Measurements from ENCODE around the gene STKLD1. TPM values are rescaled to one million over a fixed set of nuclear protein-coding genes. Genes with fewer than 3 reads are reported as not detected.
A peak's percentile ranks its signal among the peaks of the same experiment; 100 is the strongest.

STKLD1 gene
- total RNA-seq, 1 donor from 2014 or later = 0.64 TPM

- no peak for TF ChIP-seq CTCF (IDR thresholded peaks at IDR 0.05; ENCODE audit: unreplicated experiment)
- peak overlapping the region; percentile 35 for H3K4me3 Mint-ChIP-seq (ENCODE audit: unreplicated experiment)
- DNase-seq (ENCODE audit: low spot score) = no peak
- H3K9me3 Mint-ChIP-seq (ENCODE audit: unreplicated experiment) = no peaks in the 10 kb centered on the region
- peak overlapping the region; percentile 20 for H3K27ac Mint-ChIP-seq (ENCODE audit: unreplicated experiment)
- peaks cover 34% of the 10 kb centered on the region for H3K36me3 Mint-ChIP-seq (ENCODE audit: low read depth, unreplicated experiment)
- peaks cover 9% of the 10 kb centered on the region for H3K27me3 Mint-ChIP-seq (ENCODE audit: unreplicated experiment)
- H3K4me1 Mint-ChIP-seq (ENCODE audit: unreplicated experiment) = no peaks in the 10 kb centered on the region
Measured at GRCh38 chr9:133405508-133406438, 29.6 kb downstream of the STKLD1 start.

- Mint-ChIP-seq H3K36me3 (ENCODE audit: low read depth, unreplicated experiment) (peaks cover 37% of the 10 kb centered on the region), H3K27me3 (ENCODE audit: unreplicated experiment) (peaks cover 9% of the 10 kb centered on the region), H3K9me3 (ENCODE audit: unreplicated experiment) (no peaks in the 10 kb centered on the region), H3K27ac (ENCODE audit: unreplicated experiment) (peak overlapping the region; percentile 42), H3K4me3 (ENCODE audit: unreplicated experiment) (no peak overlapping the region), H3K4me1 (ENCODE audit: unreplicated experiment) (no peaks in the 10 kb centered on the region)
- peak; percentile 86 for TF ChIP-seq CTCF (IDR thresholded peaks at IDR 0.05; ENCODE audit: unreplicated experiment)
- peak; percentile 87 for DNase-seq (ENCODE audit: low spot score)
Measured at GRCh38 chr9:133406480-133407307, 30.5 kb downstream of the STKLD1 start.

- DNase-seq (ENCODE audit: low spot score) = no peak
- H3K9me3 Mint-ChIP-seq (ENCODE audit: unreplicated experiment) = no peaks in the 10 kb centered on the region
- no peaks in the 10 kb centered on the region for H3K4me1 Mint-ChIP-seq (ENCODE audit: unreplicated experiment)
- H3K27me3 Mint-ChIP-seq (ENCODE audit: unreplicated experiment) = peaks cover 9% of the 10 kb centered on the region
- no peak for TF ChIP-seq CTCF (IDR thresholded peaks at IDR 0.05; ENCODE audit: unreplicated experiment)
- peaks cover 47% of the 10 kb centered on the region for H3K36me3 Mint-ChIP-seq (ENCODE audit: low read depth, unreplicated experiment)
- H3K4me3 Mint-ChIP-seq (ENCODE audit: unreplicated experiment) = no peak overlapping the region
- no peak overlapping the region for H3K27ac Mint-ChIP-seq (ENCODE audit: unreplicated experiment)
Measured at GRCh38 chr9:133408042-133408441, 31.9 kb downstream of the STKLD1 start.

DNA sequence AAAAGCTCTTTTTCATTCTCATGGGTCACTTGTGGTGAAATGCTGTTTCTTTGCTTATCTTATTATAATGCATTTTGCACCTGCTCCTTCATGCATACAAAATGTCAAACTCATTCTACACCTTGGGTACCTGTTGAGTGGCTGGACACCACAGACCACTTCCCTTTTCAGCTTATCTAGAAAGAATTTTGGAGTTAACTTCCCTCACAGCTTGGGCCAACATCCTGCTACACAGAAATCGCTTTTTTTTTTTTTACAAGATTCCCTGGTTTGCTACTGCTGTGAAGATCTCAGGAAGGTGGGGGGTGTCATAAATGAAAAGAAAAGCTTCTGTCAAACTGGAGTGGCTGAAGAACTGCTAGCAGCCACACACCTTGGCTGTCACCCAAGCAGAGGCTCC is 39.0 kb downstream of the STKLD1 start:
- Mint-ChIP-seq H3K9me3 (ENCODE audit: unreplicated experiment) (no peaks in the 10 kb centered on the region), H3K27me3 (ENCODE audit: unreplicated experiment) (peaks cover 7% of the 10 kb centered on the region), H3K27ac (ENCODE audit: unreplicated experiment) (no peak overlapping the region), H3K36me3 (ENCODE audit: low read depth, unreplicated experiment) (peaks cover 36% of the 10 kb centered on the region), H3K4me3 (ENCODE audit: unreplicated experiment) (no peak overlapping the region), H3K4me1 (ENCODE audit: unreplicated experiment) (peaks cover 19% of the 10 kb centered on the region)
- DNase-seq (ENCODE audit: low spot score) = no peak
- no peak for TF ChIP-seq CTCF (IDR thresholded peaks at IDR 0.05; ENCODE audit: unreplicated experiment)

Measured in endothelial cell (in vitro differentiated cells).